Activated CD8-positive, alpha-beta T cell treated with anti-CD3 and anti-CD28 coated beads, Interleukin-2, amount 10 ng/mL, durations not matched to agents 7 days and 5 days (primary cell): ENCODE results near the gene LRFN2. TPM values are rescaled to one million over a fixed set of nuclear protein-coding genes. Genes with fewer than 3 reads are reported as not detected.

Experiments used
- ATAC-seq: fragments of 150-1000 bp; cut with Tn5 transposase; one replicate; pipeline ENCODE4 v1.10.0; 2021; ENCODE audit warnings: moderate library complexity
- CTCF ChIA-PET: fragments of 350-600 bp; sonication (Branson Sonifier 250); formaldehyde crosslinking; loops from one replicate; lab custom pipeline; 2021; ENCODE audit warnings: antibody characterized with exemption; lab: Charles Lee
- POLR2A ChIA-PET: fragments of 350-600 bp; sonication (Branson Sonifier 250); formaldehyde crosslinking; loops from one replicate; lab custom pipeline; 2021; ENCODE audit warnings: antibody characterized with exemption; lab: Charles Lee
- DNase-seq: peaks from one replicate; pipeline ENCODE4 v3.0.0-alpha.2; 2020
- H3K27ac Mint-ChIP-seq: one replicate; pipeline ENCODE4 v1.8.0; 2021; ENCODE audit warnings: mild to moderate bottlenecking, mixed read lengths
- H3K27me3 Mint-ChIP-seq: one replicate; pipeline ENCODE4 v1.8.0; 2021; ENCODE audit warnings: low read depth, mixed read lengths
- H3K36me3 Mint-ChIP-seq: one replicate; pipeline ENCODE4 v1.8.0; 2021; ENCODE audit warnings: low read depth, mixed read lengths
- H3K4me1 Mint-ChIP-seq: one replicate; pipeline ENCODE4 v1.8.0; 2021; ENCODE audit warnings: low read depth, mixed read lengths
- H3K4me3 Mint-ChIP-seq: one replicate; pipeline ENCODE4 v1.8.0; 2021; ENCODE audit warnings: mild to moderate bottlenecking, mixed read lengths
- H3K9me3 Mint-ChIP-seq: one replicate; pipeline ENCODE4 v1.8.0; 2022; ENCODE audit warnings: mixed read lengths; ENCODE audit not compliant: insufficient read depth
- total RNA-seq, 2 experiments: library from RNA; stranded (reverse); gene quantifications; one replicate each; pipeline ENCODE4 v1.2.3, GENCODE V29; 2021

LRFN2 gene
- total RNA-seq, 2 experiments from 2014 or later: not detected

GRCh38 chr6:40558102-40558501 is 29.1 kb downstream of the LRFN2 start:
- H3K27me3 Mint-ChIP-seq: no peaks in the 10 kb centered on the region
- POLR2A ChIA-PET: interaction anchor here (0.5 kb wide), 1 partner anchor 481 kb away, joined by 3 read pairs; the partner anchor contains the start of gene UNC5CL
- H3K36me3 Mint-ChIP-seq: no peaks in the 10 kb centered on the region
- ATAC-seq: no peak
- DNase-seq: no peak
- no peak overlapping the region for H3K27ac Mint-ChIP-seq
- H3K4me3 Mint-ChIP-seq: no peak overlapping the region
- H3K4me1 Mint-ChIP-seq: no peaks in the 10 kb centered on the region
- CTCF ChIA-PET: no interaction called here
- H3K9me3 Mint-ChIP-seq: no peaks in the 10 kb centered on the region

- Mint-ChIP-seq H3K27ac (no peak overlapping the region), H3K9me3 (no peaks in the 10 kb centered on the region), H3K4me1 (no peaks in the 10 kb centered on the region), H3K4me3 (no peak overlapping the region), H3K27me3 (no peaks in the 10 kb centered on the region), H3K36me3 (no peaks in the 10 kb centered on the region)
- ATAC-seq (no peak), DNase-seq (no peak)
- ChIA-PET POLR2A (no interaction called here), CTCF (no interaction called here)
Observed at GRCh38 chr6:40556881-40557280, 30.3 kb downstream of the LRFN2 start.

DNA sequence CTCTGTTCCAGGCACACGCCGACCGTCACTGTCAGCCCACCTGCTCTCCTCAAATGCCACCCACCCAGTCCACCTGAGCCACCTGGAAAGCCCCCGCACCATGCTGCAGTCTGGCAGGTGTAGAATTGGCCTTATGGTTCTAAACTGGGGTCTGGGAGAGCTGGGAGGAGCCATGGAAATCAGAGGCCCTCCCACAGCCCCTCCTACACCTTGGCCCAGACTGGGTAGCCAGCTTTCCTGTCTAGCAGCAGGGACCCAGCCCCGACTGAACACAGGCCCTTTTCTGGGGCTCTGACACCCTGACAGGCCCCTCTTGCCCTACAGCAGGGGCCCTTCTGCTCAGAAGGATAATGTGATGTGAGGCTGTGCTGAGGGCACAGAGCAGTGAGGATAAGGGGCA is 31.1 kb downstream of the LRFN2 start:
- no peak overlapping the region for H3K27ac Mint-ChIP-seq
- CTCF ChIA-PET: no interaction called here
- H3K9me3 Mint-ChIP-seq: no peaks in the 10 kb centered on the region
- no peak overlapping the region for H3K4me3 Mint-ChIP-seq
- no peak for DNase-seq
- POLR2A ChIA-PET: no interaction called here
- ATAC-seq: no peak
- H3K27me3 Mint-ChIP-seq: peaks cover 2% of the 10 kb centered on the region
- H3K36me3 Mint-ChIP-seq: no peaks in the 10 kb centered on the region
- no peaks in the 10 kb centered on the region for H3K4me1 Mint-ChIP-seq

DNA sequence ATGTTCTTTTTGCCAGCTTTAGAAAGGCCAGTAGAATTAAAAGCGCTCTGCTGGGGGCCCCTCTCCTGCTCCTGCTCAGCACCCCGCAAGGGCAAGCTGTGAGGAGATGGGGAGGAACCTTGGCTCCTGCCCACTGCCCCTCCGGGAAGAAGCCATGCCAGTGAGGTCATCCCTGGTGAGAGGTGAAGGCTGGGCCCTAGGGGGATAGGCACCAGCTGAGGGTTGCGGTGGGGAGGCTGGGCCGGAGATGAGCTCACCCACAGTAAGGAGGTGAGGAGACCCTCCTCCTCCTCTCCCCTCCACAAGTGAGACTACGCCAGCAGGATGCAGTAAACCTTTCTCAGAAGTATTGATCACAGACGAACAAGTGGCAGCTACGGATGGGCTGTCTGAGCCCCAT is 32.1 kb downstream of the LRFN2 start:
- no peak overlapping the region for H3K4me3 Mint-ChIP-seq
- no peaks in the 10 kb centered on the region for H3K4me1 Mint-ChIP-seq
- no peaks in the 10 kb centered on the region for H3K36me3 Mint-ChIP-seq
- ChIA-PET CTCF (no interaction called here), POLR2A (no interaction called here)
- H3K9me3 Mint-ChIP-seq: no peaks in the 10 kb centered on the region
- no peak for DNase-seq
- no peak for ATAC-seq
- no peak overlapping the region for H3K27ac Mint-ChIP-seq
- peaks cover 2% of the 10 kb centered on the region for H3K27me3 Mint-ChIP-seq

DNA sequence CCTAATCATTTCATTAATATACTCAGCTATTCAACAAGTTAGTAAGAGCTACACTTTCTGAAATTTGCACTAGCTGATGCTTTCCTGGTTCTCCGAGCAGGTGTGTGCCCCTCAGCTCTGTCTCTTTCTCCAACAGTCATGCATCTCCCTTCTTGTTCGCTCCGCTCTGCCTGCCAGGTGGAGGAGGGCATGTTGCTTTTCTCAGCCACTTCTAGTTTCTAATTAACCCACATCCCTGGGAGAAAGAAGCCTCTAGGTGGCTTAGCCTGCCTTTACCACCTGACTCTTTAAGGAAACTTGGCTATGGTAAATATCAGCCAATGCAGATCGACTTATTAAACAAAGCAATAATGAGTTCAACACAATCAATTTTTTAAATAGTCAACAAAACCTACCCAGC is 34.2 kb downstream of the LRFN2 start:
- peaks cover 2% of the 10 kb centered on the region for H3K27me3 Mint-ChIP-seq
- CTCF ChIA-PET: no interaction called here
- no peaks in the 10 kb centered on the region for H3K4me1 Mint-ChIP-seq
- no peaks in the 10 kb centered on the region for H3K36me3 Mint-ChIP-seq
- no peak for ATAC-seq
- no peak for DNase-seq
- POLR2A ChIA-PET: no interaction called here
- H3K9me3 Mint-ChIP-seq: no peaks in the 10 kb centered on the region
- H3K4me3 Mint-ChIP-seq: no peak overlapping the region
- no peak overlapping the region for H3K27ac Mint-ChIP-seq

DNA sequence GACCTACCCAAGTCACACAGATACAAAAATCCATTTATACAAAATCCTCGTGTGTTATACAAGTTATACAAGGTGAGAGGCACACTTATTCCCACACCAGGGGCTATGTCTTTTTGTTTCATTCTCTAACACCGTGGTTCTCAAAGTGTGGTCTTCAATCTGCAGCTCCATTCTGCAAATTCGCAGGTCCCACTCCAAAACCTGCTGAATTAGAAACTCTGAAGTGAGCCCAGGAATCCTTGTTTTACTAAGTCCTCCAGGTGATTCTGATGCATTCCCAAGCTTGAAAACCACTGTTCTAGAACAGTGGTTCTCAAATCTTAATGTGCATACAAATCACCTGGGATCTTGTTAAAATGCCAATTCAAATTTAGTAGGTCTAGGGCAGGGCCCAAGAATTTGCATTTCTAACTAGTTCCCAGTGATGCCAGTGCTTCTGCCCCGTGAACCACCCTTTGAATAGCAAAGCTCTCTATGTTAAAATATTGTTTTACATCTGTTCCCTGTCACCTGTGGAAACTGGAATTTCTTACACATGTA is 35.1 kb downstream of the LRFN2 start:
- no peak overlapping the region for H3K27ac Mint-ChIP-seq
- ChIA-PET CTCF (no interaction called here), POLR2A (no interaction called here)
- ATAC-seq (no peak), DNase-seq (no peak)
- peaks cover 2% of the 10 kb centered on the region for H3K27me3 Mint-ChIP-seq
- H3K4me3 Mint-ChIP-seq: no peak overlapping the region
- H3K4me1 Mint-ChIP-seq: no peaks in the 10 kb centered on the region
- no peaks in the 10 kb centered on the region for H3K36me3 Mint-ChIP-seq
- no peaks in the 10 kb centered on the region for H3K9me3 Mint-ChIP-seq

GRCh38 chr6:40550202-40551101 is 36.7 kb downstream of the LRFN2 start:
- ChIA-PET CTCF (interaction anchor here (0.7 to 1.7 kb wide), 6 partner anchors 8 to 477 kb away, joined by 3 to 8 read pairs (median 3); no protein-coding TSS in a partner anchor), POLR2A (no interaction called here)
- ATAC-seq (peak; percentile 76), DNase-seq (peak; percentile 56)
- Mint-ChIP-seq H3K27me3 (peaks cover 4% of the 10 kb centered on the region), H3K4me3 (no peak overlapping the region), H3K27ac (no peak overlapping the region), H3K36me3 (no peaks in the 10 kb centered on the region), H3K4me1 (no peaks in the 10 kb centered on the region), H3K9me3 (no peaks in the 10 kb centered on the region)

DNA sequence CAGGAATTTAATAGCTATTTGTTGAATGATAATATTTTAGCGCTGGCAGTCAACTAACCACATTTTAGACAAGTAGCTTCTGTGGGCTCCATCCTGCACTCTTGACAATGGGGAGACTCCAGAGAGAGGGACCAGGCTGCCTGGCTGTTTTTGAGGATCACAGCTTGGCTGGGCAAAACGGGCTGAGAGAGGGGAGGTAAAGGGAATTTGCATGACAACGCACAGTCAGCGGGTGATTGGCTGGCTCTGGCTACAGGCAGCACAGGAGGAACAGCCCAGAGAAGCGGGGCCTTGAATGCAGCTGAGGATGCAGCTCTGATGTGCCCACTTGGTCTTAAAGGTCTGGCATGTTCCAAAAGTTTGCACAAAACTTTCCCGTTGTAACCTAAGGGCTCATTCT is 41.2 kb downstream of the LRFN2 start:
- H3K4me1 Mint-ChIP-seq: no peaks in the 10 kb centered on the region

GRCh38 chr6:40543776-40544175 is 43.4 kb downstream of the LRFN2 start:
- no peaks in the 10 kb centered on the region for H3K4me1 Mint-ChIP-seq
- no peak for ATAC-seq
- CTCF ChIA-PET: no interaction called here
- peaks cover 2% of the 10 kb centered on the region for H3K27me3 Mint-ChIP-seq
- H3K9me3 Mint-ChIP-seq: no peaks in the 10 kb centered on the region
- no peak overlapping the region for H3K4me3 Mint-ChIP-seq
- no peaks in the 10 kb centered on the region for H3K36me3 Mint-ChIP-seq
- DNase-seq: no peak
- POLR2A ChIA-PET: no interaction called here
- H3K27ac Mint-ChIP-seq: no peak overlapping the region

More for the DNA sequence above, 41.2 kb downstream of the LRFN2 start:
- Mint-ChIP-seq H3K4me3 (no peak overlapping the region), H3K27ac (no peak overlapping the region), H3K36me3 (no peaks in the 10 kb centered on the region), H3K27me3 (peaks cover 2% of the 10 kb centered on the region), H3K9me3 (no peaks in the 10 kb centered on the region)
- CTCF ChIA-PET: interaction anchor here (1.5 kb wide), 1 partner anchor 44 kb away, joined by 5 read pairs; no protein-coding TSS in a partner anchor
- POLR2A ChIA-PET: no interaction called here
- ATAC-seq: no peak
- no peak for DNase-seq

DNA sequence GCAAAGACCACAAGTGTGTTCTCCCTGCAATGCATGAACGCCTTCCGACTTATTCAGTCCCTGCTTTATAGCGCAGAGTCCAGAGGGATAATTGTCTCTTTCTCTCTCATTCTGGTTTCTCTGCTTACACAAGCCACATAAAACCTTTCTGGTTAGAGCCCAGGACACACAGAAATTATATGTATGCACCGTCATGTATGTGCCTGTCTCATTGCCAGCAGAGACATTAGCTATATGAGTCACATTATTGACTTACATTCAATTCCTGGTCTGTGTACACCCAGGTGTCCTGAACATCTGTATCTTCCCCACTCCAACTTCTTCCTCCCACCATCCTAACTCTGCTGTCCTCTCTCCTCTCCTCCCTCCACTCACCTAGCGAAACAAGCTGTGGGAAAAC is 44.0 kb downstream of the LRFN2 start:
- Mint-ChIP-seq H3K4me3 (no peak overlapping the region), H3K36me3 (no peaks in the 10 kb centered on the region), H3K4me1 (no peaks in the 10 kb centered on the region), H3K9me3 (no peaks in the 10 kb centered on the region), H3K27me3 (peaks cover 2% of the 10 kb centered on the region), H3K27ac (no peak overlapping the region)
- ATAC-seq (no peak), DNase-seq (no peak)
- CTCF ChIA-PET: no interaction called here
- POLR2A ChIA-PET: interaction anchor here (0.6 kb wide), 1 partner anchor 10 kb away, joined by 3 read pairs; no protein-coding TSS in a partner anchor

- H3K27ac Mint-ChIP-seq: no peak overlapping the region
- peaks cover 2% of the 10 kb centered on the region for H3K27me3 Mint-ChIP-seq
- DNase-seq: no peak
- no peaks in the 10 kb centered on the region for H3K4me1 Mint-ChIP-seq
- CTCF ChIA-PET: interaction anchor here (0.7 to 0.8 kb wide), 2 partner anchors 8 to 15 kb away, joined by 3 read pairs; no protein-coding TSS in a partner anchor
- POLR2A ChIA-PET: no interaction called here
- H3K36me3 Mint-ChIP-seq: no peaks in the 10 kb centered on the region
- no peak for ATAC-seq
- no peak overlapping the region for H3K4me3 Mint-ChIP-seq
- no peaks in the 10 kb centered on the region for H3K9me3 Mint-ChIP-seq
Observed at GRCh38 chr6:40542175-40542764, 44.9 kb downstream of the LRFN2 start.
